Esophagus muscularis mucosa (tissue), 3 donors: ENCODE data around the gene FAM222A.

ENCODE experiments used
- CTCF ChIP-seq, 3 experiments: fragments of 200-600 bp in 2 of 3; fragments of 450-650 bp in 1 of 3; sonication (generic) in 2 of 3; IDR thresholded peaks; one replicate each; pipeline ENCODE4 v1.5.1; 2017 to 2019; ENCODE audit warnings: antibody characterized with exemption in 3 of 3, mild to moderate bottlenecking in 2 of 3, moderate library complexity in 1 of 3
- POLR2A ChIP-seq: fragments of 450-650 bp; IDR thresholded peaks from one replicate; pipeline ENCODE4 v1.6.1; 2017; ENCODE audit warnings: antibody characterized with exemption, moderate library complexity, mild to moderate bottlenecking, low read depth
- POLR2AphosphoS5 ChIP-seq, 2 donors: sonication (generic); formaldehyde crosslinking; IDR thresholded peaks; one replicate each; pipeline ENCODE4 v1.6.1; 2017; ENCODE audit warnings: antibody characterized with exemption in 2 of 2

GRCh38 chr12:109763201-109763841 is 49.7 kb downstream of the FAM222A start:
- no peak for TF ChIP-seq CTCF (IDR thresholded peaks at IDR 0.05)
- TF ChIP-seq POLR2A: no peak
- TF ChIP-seq POLR2AphosphoS5 (IDR thresholded peaks at IDR 0.05): no peak
